ENCODE measurements around the gene TMEM54.

GRCh38 chr1:32934535-32934934 lies 33.3 kb upstream of the TMEM54 start:
- TF ChIP-seq, protein P1, sequence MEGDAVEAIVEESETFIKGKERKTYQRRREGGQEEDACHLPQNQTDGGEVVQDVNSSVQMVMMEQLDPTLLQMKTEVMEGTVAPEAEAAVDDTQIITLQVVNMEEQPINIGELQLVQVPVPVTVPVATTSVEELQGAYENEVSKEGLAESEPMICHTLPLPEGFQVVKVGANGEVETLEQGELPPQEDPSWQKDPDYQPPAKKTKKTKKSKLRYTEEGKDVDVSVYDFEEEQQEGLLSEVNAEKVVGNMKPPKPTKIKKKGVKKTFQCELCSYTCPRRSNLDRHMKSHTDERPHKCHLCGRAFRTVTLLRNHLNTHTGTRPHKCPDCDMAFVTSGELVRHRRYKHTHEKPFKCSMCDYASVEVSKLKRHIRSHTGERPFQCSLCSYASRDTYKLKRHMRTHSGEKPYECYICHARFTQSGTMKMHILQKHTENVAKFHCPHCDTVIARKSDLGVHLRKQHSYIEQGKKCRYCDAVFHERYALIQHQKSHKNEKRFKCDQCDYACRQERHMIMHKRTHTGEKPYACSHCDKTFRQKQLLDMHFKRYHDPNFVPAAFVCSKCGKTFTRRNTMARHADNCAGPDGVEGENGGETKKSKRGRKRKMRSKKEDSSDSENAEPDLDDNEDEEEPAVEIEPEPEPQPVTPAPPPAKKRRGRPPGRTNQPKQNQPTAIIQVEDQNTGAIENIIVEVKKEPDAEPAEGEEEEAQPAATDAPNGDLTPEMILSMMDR (IDR thresholded peaks at IDR 0.05) = no peak
- TF ChIP-seq EZH2 (IDR thresholded peaks at IDR 0.05) (no peak), EZH2phosphoT487 (IDR thresholded peaks at IDR 0.05) (no peak)
